ENCODE results near the gene NRXN3.

The NRXN3 gene

GRCh38 chr14:78666336-78667056 lies 496.3 kb downstream of the NRXN3 start:
- no peaks in the 10 kb centered on the region for H3K4me1 ChIP-seq (ENCODE audit: control insufficient read depth, insufficient read depth, low read length)
- H3K9ac ChIP-seq (ENCODE audit: low read depth, low read length): no peak overlapping the region
- no peak overlapping the region for H3K4me2 ChIP-seq (ENCODE audit: low read length)
- H3K9me3 ChIP-seq (replicated peaks; ENCODE audit: low read length): no peaks in the 10 kb centered on the region
- H3K27me3 ChIP-seq (ENCODE audit: control insufficient read depth, insufficient read depth, low read length): no peaks in the 10 kb centered on the region
- no peaks in the 10 kb centered on the region for H3K36me3 ChIP-seq (ENCODE audit: insufficient read depth, low read length)
- no peak overlapping the region for H3K4me3 ChIP-seq (ENCODE audit: low read length)

- Histone ChIP-seq H3K9me3 (replicated peaks; ENCODE audit: low read length) (no peaks in the 10 kb centered on the region), H3K4me2 (ENCODE audit: low read length) (no peak overlapping the region), H3K4me3 (ENCODE audit: low read length) (no peak overlapping the region), H3K36me3 (ENCODE audit: insufficient read depth, low read length) (no peaks in the 10 kb centered on the region), H3K27me3 (ENCODE audit: control insufficient read depth, insufficient read depth, low read length) (no peaks in the 10 kb centered on the region), H3K9ac (ENCODE audit: low read depth, low read length) (no peak overlapping the region), H3K4me1 (ENCODE audit: control insufficient read depth, insufficient read depth, low read length) (no peaks in the 10 kb centered on the region)
These were observed 497.0 kb downstream of the NRXN3 start for GRCh38 chr14:78667141-78667540.

- H3K4me1 ChIP-seq (ENCODE audit: control insufficient read depth, insufficient read depth, low read length): no peaks in the 10 kb centered on the region
- H3K4me3 ChIP-seq (ENCODE audit: low read length): no peak overlapping the region
- no peak overlapping the region for H3K4me2 ChIP-seq (ENCODE audit: low read length)
- H3K27me3 ChIP-seq (ENCODE audit: control insufficient read depth, insufficient read depth, low read length): no peaks in the 10 kb centered on the region
- no peaks in the 10 kb centered on the region for H3K9me3 ChIP-seq (replicated peaks; ENCODE audit: low read length)
- no peak overlapping the region for H3K9ac ChIP-seq (ENCODE audit: low read depth, low read length)
- H3K36me3 ChIP-seq (ENCODE audit: insufficient read depth, low read length): no peaks in the 10 kb centered on the region
These were observed 503.7 kb downstream of the NRXN3 start for GRCh38 chr14:78673845-78674244.

GRCh38 chr14:78674820-78675219 lies 504.6 kb downstream of the NRXN3 start:
- Histone ChIP-seq H3K9me3 (replicated peaks; ENCODE audit: low read length) (no peaks in the 10 kb centered on the region), H3K36me3 (ENCODE audit: insufficient read depth, low read length) (no peaks in the 10 kb centered on the region), H3K4me1 (ENCODE audit: control insufficient read depth, insufficient read depth, low read length) (no peaks in the 10 kb centered on the region), H3K4me2 (ENCODE audit: low read length) (no peak overlapping the region), H3K27me3 (ENCODE audit: control insufficient read depth, insufficient read depth, low read length) (no peaks in the 10 kb centered on the region), H3K9ac (ENCODE audit: low read depth, low read length) (no peak overlapping the region), H3K4me3 (ENCODE audit: low read length) (no peak overlapping the region)

GRCh38 chr14:78683206-78683605 lies 513.0 kb downstream of the NRXN3 start:
- Histone ChIP-seq H3K9ac (ENCODE audit: low read depth, low read length) (no peak overlapping the region), H3K9me3 (replicated peaks; ENCODE audit: low read length) (no peaks in the 10 kb centered on the region), H3K4me3 (ENCODE audit: low read length) (no peak overlapping the region), H3K4me1 (ENCODE audit: control insufficient read depth, insufficient read depth, low read length) (no peaks in the 10 kb centered on the region), H3K36me3 (ENCODE audit: insufficient read depth, low read length) (no peaks in the 10 kb centered on the region), H3K27me3 (ENCODE audit: control insufficient read depth, insufficient read depth, low read length) (no peaks in the 10 kb centered on the region), H3K4me2 (ENCODE audit: low read length) (no peak overlapping the region)

- Histone ChIP-seq H3K9me3 (replicated peaks; ENCODE audit: low read length) (no peaks in the 10 kb centered on the region), H3K27me3 (ENCODE audit: control insufficient read depth, insufficient read depth, low read length) (no peaks in the 10 kb centered on the region), H3K4me1 (ENCODE audit: control insufficient read depth, insufficient read depth, low read length) (no peaks in the 10 kb centered on the region), H3K9ac (ENCODE audit: low read depth, low read length) (no peak overlapping the region), H3K36me3 (ENCODE audit: insufficient read depth, low read length) (no peaks in the 10 kb centered on the region), H3K4me3 (ENCODE audit: low read length) (no peak overlapping the region), H3K4me2 (ENCODE audit: low read length) (no peak overlapping the region)
These were observed 513.8 kb downstream of the NRXN3 start for GRCh38 chr14:78683981-78684380.

GRCh38 chr14:78688503-78688902 lies 518.3 kb downstream of the NRXN3 start:
- Histone ChIP-seq H3K4me3 (ENCODE audit: low read length) (no peak overlapping the region), H3K36me3 (ENCODE audit: insufficient read depth, low read length) (no peaks in the 10 kb centered on the region), H3K4me1 (ENCODE audit: control insufficient read depth, insufficient read depth, low read length) (no peaks in the 10 kb centered on the region), H3K4me2 (ENCODE audit: low read length) (no peak overlapping the region), H3K27me3 (ENCODE audit: control insufficient read depth, insufficient read depth, low read length) (no peaks in the 10 kb centered on the region), H3K9ac (ENCODE audit: low read depth, low read length) (no peak overlapping the region), H3K9me3 (replicated peaks; ENCODE audit: low read length) (no peaks in the 10 kb centered on the region)

GRCh38 chr14:78690836-78691235 lies 520.7 kb downstream of the NRXN3 start:
- Histone ChIP-seq H3K36me3 (ENCODE audit: insufficient read depth, low read length) (no peaks in the 10 kb centered on the region), H3K4me1 (ENCODE audit: control insufficient read depth, insufficient read depth, low read length) (no peaks in the 10 kb centered on the region), H3K27me3 (ENCODE audit: control insufficient read depth, insufficient read depth, low read length) (no peaks in the 10 kb centered on the region), H3K4me3 (ENCODE audit: low read length) (no peak overlapping the region), H3K9me3 (replicated peaks; ENCODE audit: low read length) (no peaks in the 10 kb centered on the region), H3K9ac (ENCODE audit: low read depth, low read length) (no peak overlapping the region), H3K4me2 (ENCODE audit: low read length) (no peak overlapping the region)

- no peaks in the 10 kb centered on the region for H3K4me1 ChIP-seq (ENCODE audit: control insufficient read depth, insufficient read depth, low read length)
- H3K9ac ChIP-seq (ENCODE audit: low read depth, low read length): no peak overlapping the region
- no peaks in the 10 kb centered on the region for H3K27me3 ChIP-seq (ENCODE audit: control insufficient read depth, insufficient read depth, low read length)
- no peaks in the 10 kb centered on the region for H3K9me3 ChIP-seq (replicated peaks; ENCODE audit: low read length)
- no peak overlapping the region for H3K4me2 ChIP-seq (ENCODE audit: low read length)
- no peaks in the 10 kb centered on the region for H3K36me3 ChIP-seq (ENCODE audit: insufficient read depth, low read length)
- no peak overlapping the region for H3K4me3 ChIP-seq (ENCODE audit: low read length)
These were observed 527.2 kb downstream of the NRXN3 start for GRCh38 chr14:78697341-78697740.

GRCh38 chr14:78698991-78699390 lies 528.8 kb downstream of the NRXN3 start:
- Histone ChIP-seq H3K4me1 (ENCODE audit: control insufficient read depth, insufficient read depth, low read length) (no peaks in the 10 kb centered on the region), H3K4me2 (ENCODE audit: low read length) (no peak overlapping the region), H3K4me3 (ENCODE audit: low read length) (no peak overlapping the region), H3K27me3 (ENCODE audit: control insufficient read depth, insufficient read depth, low read length) (no peaks in the 10 kb centered on the region), H3K9ac (ENCODE audit: low read depth, low read length) (no peak overlapping the region), H3K9me3 (replicated peaks; ENCODE audit: low read length) (no peaks in the 10 kb centered on the region), H3K36me3 (ENCODE audit: insufficient read depth, low read length) (no peaks in the 10 kb centered on the region)

- Histone ChIP-seq H3K9ac (ENCODE audit: low read depth, low read length) (no peak overlapping the region), H3K4me3 (ENCODE audit: low read length) (no peak overlapping the region), H3K36me3 (ENCODE audit: insufficient read depth, low read length) (no peaks in the 10 kb centered on the region), H3K9me3 (replicated peaks; ENCODE audit: low read length) (no peaks in the 10 kb centered on the region), H3K27me3 (ENCODE audit: control insufficient read depth, insufficient read depth, low read length) (no peaks in the 10 kb centered on the region), H3K4me1 (ENCODE audit: control insufficient read depth, insufficient read depth, low read length) (no peaks in the 10 kb centered on the region), H3K4me2 (ENCODE audit: low read length) (no peak overlapping the region)
These were observed 530.1 kb downstream of the NRXN3 start for GRCh38 chr14:78700236-78700635.

GRCh38 chr14:78701246-78701645 lies 531.1 kb downstream of the NRXN3 start:
- Histone ChIP-seq H3K4me3 (ENCODE audit: low read length) (no peak overlapping the region), H3K4me2 (ENCODE audit: low read length) (no peak overlapping the region), H3K4me1 (ENCODE audit: control insufficient read depth, insufficient read depth, low read length) (no peaks in the 10 kb centered on the region)

More at GRCh38 chr14:78701246-78701645, 531.1 kb downstream of the NRXN3 start:
- H3K27me3 ChIP-seq (ENCODE audit: control insufficient read depth, insufficient read depth, low read length): no peaks in the 10 kb centered on the region
- H3K36me3 ChIP-seq (ENCODE audit: insufficient read depth, low read length): no peaks in the 10 kb centered on the region
- H3K9ac ChIP-seq (ENCODE audit: low read depth, low read length): no peak overlapping the region
- H3K9me3 ChIP-seq (replicated peaks; ENCODE audit: low read length): no peaks in the 10 kb centered on the region
